Upper lobe of right lung (tissue), 1 donor: ENCODE measurements around the gene BACH1. TPM values are rescaled to one million over a fixed set of nuclear protein-coding genes. Genes with fewer than 3 reads are reported as not detected.

Source experiments
- ATAC-seq: fragments of 200-7000 bp; cut with Tn5 transposase; one replicate; pipeline ENCODE4 v1.9.1; 2020; ENCODE audit warnings: mild to moderate bottlenecking, moderate library complexity
- DNase-seq: peaks from one replicate; pipeline ENCODE4 v3.0.0-alpha.2; 2020
- H3K27ac ChIP-seq: fragments of 200-600 bp; one replicate; pipeline ENCODE4 v1.8.0; 2022
- H3K27me3 ChIP-seq: fragments of 200-600 bp; one replicate; pipeline ENCODE4 v1.8.0; 2022; ENCODE audit warnings: mild to moderate bottlenecking
- H3K36me3 ChIP-seq: fragments of 200-600 bp; one replicate; pipeline ENCODE4 v1.8.0; 2022
- H3K4me1 ChIP-seq: fragments of 200-600 bp; one replicate; pipeline ENCODE4 v1.8.0; 2022
- H3K4me3 ChIP-seq: fragments of 200-600 bp; one replicate; pipeline ENCODE4 v1.8.0; 2022; ENCODE audit warnings: mild to moderate bottlenecking
- H3K9me3 ChIP-seq: fragments of 200-600 bp; one replicate; pipeline ENCODE4 v1.8.0; 2022
- intact Hi-C: fragments of 100-400 bp; cut with DNase I; formaldehyde crosslinking; loops from one replicate; pipeline ENCODE4 v1.11.0; 2022
- total RNA-seq: library from RNA; stranded (reverse); fragmentation: NEBNext Ultra II Directional; extraction: Animal tissue kit (Norgen Biotek cat#: 25700); gene quantifications from one replicate; pipeline ENCODE4 v1.2.1, GENCODE V29; 2021
- TF ChIP-seq, protein P1 (sequence below): fragments of 200-600 bp; IDR thresholded peaks from one replicate; pipeline ENCODE4 v1.8.0; 2022; ENCODE audit warnings: antibody characterized with exemption
- donor health status: DM: no; HTN: yes; CAD: no; lungs with severe emphysema.

The BACH1 gene
- total RNA-seq, 1 donor from 2014 or later, result 125 TPM

DNA sequence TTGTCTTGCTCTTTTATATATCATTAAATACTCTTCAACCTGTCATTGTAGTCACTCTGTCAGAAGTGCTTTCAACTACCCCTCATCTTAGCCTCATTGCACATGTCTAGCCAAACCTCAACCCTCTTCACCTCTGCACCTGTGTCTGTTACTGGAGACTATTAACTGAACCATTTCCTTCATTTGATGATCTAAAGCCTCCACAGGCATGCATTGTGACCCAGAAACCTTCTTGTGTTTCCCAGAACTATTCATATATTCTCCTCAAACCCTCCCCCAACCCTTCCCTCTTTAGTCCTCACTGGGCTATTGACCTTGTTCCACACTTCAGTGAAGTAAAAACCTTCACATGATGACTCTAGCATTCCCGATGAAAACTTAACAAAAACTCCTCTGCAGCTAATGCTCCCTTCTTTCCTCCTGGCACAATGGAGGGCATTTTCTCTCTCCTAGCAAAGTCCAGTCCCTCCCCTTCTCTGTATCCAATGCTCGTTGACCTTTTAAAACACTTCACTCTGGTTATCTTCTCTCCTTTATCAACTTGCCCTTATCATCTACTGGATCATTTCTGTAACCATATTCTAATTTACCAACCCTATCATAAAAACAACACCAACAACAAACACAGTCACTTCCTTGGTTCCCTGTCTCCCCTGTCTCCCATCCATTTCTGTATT lies 86.1 kb downstream of the BACH1 start:
- Histone ChIP-seq H3K27ac (no peak overlapping the region), H3K4me3 (no peak overlapping the region), H3K27me3 (no peaks in the 10 kb centered on the region), H3K9me3 (no peaks in the 10 kb centered on the region), H3K4me1 (no peaks in the 10 kb centered on the region), H3K36me3 (no peaks in the 10 kb centered on the region)
- TF ChIP-seq, protein P1, sequence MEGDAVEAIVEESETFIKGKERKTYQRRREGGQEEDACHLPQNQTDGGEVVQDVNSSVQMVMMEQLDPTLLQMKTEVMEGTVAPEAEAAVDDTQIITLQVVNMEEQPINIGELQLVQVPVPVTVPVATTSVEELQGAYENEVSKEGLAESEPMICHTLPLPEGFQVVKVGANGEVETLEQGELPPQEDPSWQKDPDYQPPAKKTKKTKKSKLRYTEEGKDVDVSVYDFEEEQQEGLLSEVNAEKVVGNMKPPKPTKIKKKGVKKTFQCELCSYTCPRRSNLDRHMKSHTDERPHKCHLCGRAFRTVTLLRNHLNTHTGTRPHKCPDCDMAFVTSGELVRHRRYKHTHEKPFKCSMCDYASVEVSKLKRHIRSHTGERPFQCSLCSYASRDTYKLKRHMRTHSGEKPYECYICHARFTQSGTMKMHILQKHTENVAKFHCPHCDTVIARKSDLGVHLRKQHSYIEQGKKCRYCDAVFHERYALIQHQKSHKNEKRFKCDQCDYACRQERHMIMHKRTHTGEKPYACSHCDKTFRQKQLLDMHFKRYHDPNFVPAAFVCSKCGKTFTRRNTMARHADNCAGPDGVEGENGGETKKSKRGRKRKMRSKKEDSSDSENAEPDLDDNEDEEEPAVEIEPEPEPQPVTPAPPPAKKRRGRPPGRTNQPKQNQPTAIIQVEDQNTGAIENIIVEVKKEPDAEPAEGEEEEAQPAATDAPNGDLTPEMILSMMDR, result no peak
- intact Hi-C loops, result no loop called here
- no peak for ATAC-seq
- DNase-seq, result no peak

DNA sequence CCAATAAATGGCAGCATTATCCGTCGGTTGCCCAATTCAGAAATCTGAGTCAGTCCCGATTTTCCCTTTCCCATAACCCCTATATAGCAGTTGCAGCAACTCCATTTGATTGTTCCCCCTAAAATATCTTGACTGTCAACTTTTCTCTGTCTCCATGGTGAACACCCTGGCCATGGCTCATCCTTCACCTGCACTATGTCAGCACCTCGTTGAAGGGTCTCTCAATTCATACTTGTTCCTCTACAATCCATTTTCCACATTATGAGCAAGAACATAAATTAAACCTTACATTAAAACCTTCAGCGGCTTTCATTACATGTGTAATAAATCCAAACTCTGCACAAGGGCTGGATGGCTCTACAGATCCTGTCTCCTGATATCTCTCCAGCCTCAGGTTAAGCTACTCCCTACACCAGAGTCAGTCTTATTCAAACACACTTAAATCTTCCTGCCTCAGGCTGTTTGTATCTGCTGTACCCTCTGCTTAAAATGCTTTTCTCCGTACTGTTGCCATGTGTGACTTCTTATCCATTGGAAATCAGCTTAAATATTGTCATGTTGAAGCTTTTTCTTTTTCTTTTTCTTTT lies 87.3 kb downstream of the BACH1 start:
- no peaks in the 10 kb centered on the region for H3K27me3 ChIP-seq
- intact Hi-C loops, result no loop called here
- no peaks in the 10 kb centered on the region for H3K9me3 ChIP-seq
- no peak overlapping the region for H3K27ac ChIP-seq
- no peak overlapping the region for H3K4me3 ChIP-seq
- H3K4me1 ChIP-seq, result no peaks in the 10 kb centered on the region
- TF ChIP-seq, protein P1, result no peak
- DNase-seq (no peak), ATAC-seq (no peak)
- H3K36me3 ChIP-seq, result no peaks in the 10 kb centered on the region

DNA sequence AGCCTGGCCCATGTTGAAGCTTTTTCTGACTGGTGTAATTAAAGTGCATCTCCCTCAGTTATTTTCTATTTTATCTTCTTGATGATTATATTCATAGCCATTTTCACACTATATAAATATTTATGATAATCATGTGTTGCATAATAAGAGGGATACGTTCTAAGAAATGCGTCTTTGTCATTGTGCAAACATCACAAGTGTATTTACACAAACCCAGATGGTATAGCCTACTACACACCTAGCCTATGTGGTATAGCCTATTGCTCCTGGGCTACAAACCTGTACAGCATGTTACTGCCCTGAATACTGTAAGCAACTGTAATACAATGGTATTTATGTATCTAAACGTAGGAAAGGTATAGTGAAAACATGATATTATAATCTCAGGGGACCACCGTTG lies 88.1 kb downstream of the BACH1 start:
- no peak overlapping the region for H3K27ac ChIP-seq
- intact Hi-C loops, result no loop called here
- H3K9me3 ChIP-seq, result no peaks in the 10 kb centered on the region
- DNase-seq, result no peak
- TF ChIP-seq, protein P1, result no peak
- H3K4me3 ChIP-seq, result no peak overlapping the region
- no peaks in the 10 kb centered on the region for H3K36me3 ChIP-seq
- no peaks in the 10 kb centered on the region for H3K4me1 ChIP-seq
- no peak for ATAC-seq
- H3K27me3 ChIP-seq, result no peaks in the 10 kb centered on the region

DNA sequence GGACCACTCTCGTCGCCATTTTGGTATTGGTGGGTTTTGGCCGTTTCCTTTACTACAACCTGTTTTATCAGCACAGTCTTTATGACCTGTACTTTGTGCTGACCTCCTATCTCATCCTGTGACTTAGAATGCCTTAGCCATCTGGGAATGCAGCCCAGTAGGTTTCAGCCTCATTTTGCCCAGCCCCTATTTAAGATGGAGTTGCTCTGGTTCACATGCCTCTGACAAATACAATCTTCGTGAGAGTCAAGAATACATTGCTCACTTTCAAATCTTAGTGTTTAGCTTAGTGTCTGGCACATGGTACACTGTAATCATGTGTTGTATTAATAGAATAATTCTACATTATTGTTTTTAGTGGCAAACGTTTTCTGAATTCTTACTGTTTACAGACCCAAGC lies 88.9 kb downstream of the BACH1 start:
- Histone ChIP-seq H3K27ac (no peak overlapping the region), H3K4me3 (no peak overlapping the region), H3K4me1 (no peaks in the 10 kb centered on the region), H3K9me3 (no peaks in the 10 kb centered on the region), H3K27me3 (no peaks in the 10 kb centered on the region), H3K36me3 (no peaks in the 10 kb centered on the region)
- DNase-seq (no peak), ATAC-seq (no peak)
- TF ChIP-seq, protein P1, result no peak
- intact Hi-C loops, result no loop called here

DNA sequence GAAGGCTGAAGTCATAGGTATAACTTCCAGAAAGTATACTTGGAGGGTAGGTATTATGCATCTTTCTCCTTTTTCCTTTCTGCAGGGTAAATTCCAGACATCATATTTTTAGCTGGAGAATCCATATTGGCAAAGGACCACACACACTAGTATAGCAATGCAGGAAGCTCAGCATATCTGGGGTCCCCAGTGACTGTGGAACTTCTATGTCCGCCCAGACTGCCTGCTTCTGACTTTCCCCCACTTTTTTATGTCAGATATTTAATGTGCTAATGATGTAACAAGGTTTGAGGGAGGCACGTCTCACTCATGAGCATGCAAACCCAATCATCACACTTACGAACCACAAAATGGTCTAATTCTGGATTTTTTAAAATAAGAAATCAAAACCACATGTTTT lies 90.4 kb downstream of the BACH1 start:
- ATAC-seq (no peak), DNase-seq (no peak)
- Histone ChIP-seq H3K4me1 (no peaks in the 10 kb centered on the region), H3K4me3 (no peak overlapping the region), H3K36me3 (no peaks in the 10 kb centered on the region), H3K9me3 (no peaks in the 10 kb centered on the region), H3K27me3 (no peaks in the 10 kb centered on the region), H3K27ac (no peak overlapping the region)
- TF ChIP-seq, protein P1, result no peak
- intact Hi-C loops, result no loop called here

DNA sequence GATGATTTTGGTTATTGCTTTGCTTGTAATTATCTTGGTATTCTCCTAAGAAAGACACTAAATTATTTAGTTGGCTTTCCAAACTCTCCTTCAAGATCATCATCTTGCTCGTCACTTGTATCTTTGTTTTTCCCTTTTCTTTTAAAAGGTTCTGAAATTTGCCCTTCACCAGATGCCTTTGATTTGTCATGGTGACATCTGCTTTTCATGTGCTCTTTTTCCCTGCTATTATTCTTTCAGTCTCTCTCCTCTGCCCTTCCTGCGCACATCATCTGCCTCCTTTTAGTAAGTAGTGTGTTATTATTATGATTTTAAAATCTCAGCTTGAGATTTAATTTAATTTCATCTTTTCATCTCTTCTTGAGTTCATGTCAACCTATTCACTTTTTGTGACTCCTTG lies 92.1 kb downstream of the BACH1 start:
- Histone ChIP-seq H3K9me3 (no peaks in the 10 kb centered on the region), H3K36me3 (no peaks in the 10 kb centered on the region), H3K4me3 (no peak overlapping the region), H3K27ac (no peak overlapping the region), H3K27me3 (no peaks in the 10 kb centered on the region), H3K4me1 (no peaks in the 10 kb centered on the region)
- TF ChIP-seq, protein P1, result no peak
- no peak for ATAC-seq
- no peak for DNase-seq
- intact Hi-C loops, result no loop called here
